Measurements from ENCODE around the gene ACKR3. TPM values are rescaled to one million over a fixed set of nuclear protein-coding genes. Genes with fewer than 3 reads are reported as not detected.

ACKR3 gene
- total RNA-seq, 1 donor from 2014 or later: 56.6 TPM

- Mint-ChIP-seq H3K9me3 (ENCODE audit: low read depth) (peaks cover 1% of the 10 kb centered on the region), H3K4me3 (ENCODE audit: unreplicated experiment) (no peak overlapping the region), H3K4me1 (ENCODE audit: low read depth) (peaks cover 42% of the 10 kb centered on the region), H3K27ac (ENCODE audit: unreplicated experiment) (no peak overlapping the region), H3K27me3 (ENCODE audit: low read depth) (no peaks in the 10 kb centered on the region), H3K36me3 (ENCODE audit: low read depth) (peaks cover 19% of the 10 kb centered on the region)
- TF ChIP-seq, protein P1, sequence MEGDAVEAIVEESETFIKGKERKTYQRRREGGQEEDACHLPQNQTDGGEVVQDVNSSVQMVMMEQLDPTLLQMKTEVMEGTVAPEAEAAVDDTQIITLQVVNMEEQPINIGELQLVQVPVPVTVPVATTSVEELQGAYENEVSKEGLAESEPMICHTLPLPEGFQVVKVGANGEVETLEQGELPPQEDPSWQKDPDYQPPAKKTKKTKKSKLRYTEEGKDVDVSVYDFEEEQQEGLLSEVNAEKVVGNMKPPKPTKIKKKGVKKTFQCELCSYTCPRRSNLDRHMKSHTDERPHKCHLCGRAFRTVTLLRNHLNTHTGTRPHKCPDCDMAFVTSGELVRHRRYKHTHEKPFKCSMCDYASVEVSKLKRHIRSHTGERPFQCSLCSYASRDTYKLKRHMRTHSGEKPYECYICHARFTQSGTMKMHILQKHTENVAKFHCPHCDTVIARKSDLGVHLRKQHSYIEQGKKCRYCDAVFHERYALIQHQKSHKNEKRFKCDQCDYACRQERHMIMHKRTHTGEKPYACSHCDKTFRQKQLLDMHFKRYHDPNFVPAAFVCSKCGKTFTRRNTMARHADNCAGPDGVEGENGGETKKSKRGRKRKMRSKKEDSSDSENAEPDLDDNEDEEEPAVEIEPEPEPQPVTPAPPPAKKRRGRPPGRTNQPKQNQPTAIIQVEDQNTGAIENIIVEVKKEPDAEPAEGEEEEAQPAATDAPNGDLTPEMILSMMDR (IDR thresholded peaks at IDR 0.05): no peak
- no peak for DNase-seq (ENCODE audit: low spot score)
Measured at GRCh38 chr2:236581546-236581945, 11.9 kb downstream of the ACKR3 start.

- no peaks in the 10 kb centered on the region for H3K27me3 Mint-ChIP-seq (ENCODE audit: low read depth)
- no peak for DNase-seq (ENCODE audit: low spot score)
- H3K4me3 Mint-ChIP-seq (ENCODE audit: unreplicated experiment): no peak overlapping the region
- TF ChIP-seq, protein P1 (IDR thresholded peaks at IDR 0.05): no peak
- H3K27ac Mint-ChIP-seq (ENCODE audit: unreplicated experiment): no peak overlapping the region
- peaks cover 3% of the 10 kb centered on the region for H3K9me3 Mint-ChIP-seq (ENCODE audit: low read depth)
- peaks cover 28% of the 10 kb centered on the region for H3K4me1 Mint-ChIP-seq (ENCODE audit: low read depth)
- H3K36me3 Mint-ChIP-seq (ENCODE audit: low read depth): peaks cover 16% of the 10 kb centered on the region
Measured at GRCh38 chr2:236582968-236583367, 13.3 kb downstream of the ACKR3 start.

- H3K4me1 Mint-ChIP-seq (ENCODE audit: low read depth): peaks cover 24% of the 10 kb centered on the region
- H3K4me3 Mint-ChIP-seq (ENCODE audit: unreplicated experiment): no peak overlapping the region
- TF ChIP-seq, protein P1 (IDR thresholded peaks at IDR 0.05): no peak
- no peak for DNase-seq (ENCODE audit: low spot score)
- peaks cover 16% of the 10 kb centered on the region for H3K36me3 Mint-ChIP-seq (ENCODE audit: low read depth)
- peaks cover 3% of the 10 kb centered on the region for H3K9me3 Mint-ChIP-seq (ENCODE audit: low read depth)
- H3K27ac Mint-ChIP-seq (ENCODE audit: unreplicated experiment): no peak overlapping the region
- no peaks in the 10 kb centered on the region for H3K27me3 Mint-ChIP-seq (ENCODE audit: low read depth)
Measured at GRCh38 chr2:236583621-236584203, 14.1 kb downstream of the ACKR3 start.

DNA sequence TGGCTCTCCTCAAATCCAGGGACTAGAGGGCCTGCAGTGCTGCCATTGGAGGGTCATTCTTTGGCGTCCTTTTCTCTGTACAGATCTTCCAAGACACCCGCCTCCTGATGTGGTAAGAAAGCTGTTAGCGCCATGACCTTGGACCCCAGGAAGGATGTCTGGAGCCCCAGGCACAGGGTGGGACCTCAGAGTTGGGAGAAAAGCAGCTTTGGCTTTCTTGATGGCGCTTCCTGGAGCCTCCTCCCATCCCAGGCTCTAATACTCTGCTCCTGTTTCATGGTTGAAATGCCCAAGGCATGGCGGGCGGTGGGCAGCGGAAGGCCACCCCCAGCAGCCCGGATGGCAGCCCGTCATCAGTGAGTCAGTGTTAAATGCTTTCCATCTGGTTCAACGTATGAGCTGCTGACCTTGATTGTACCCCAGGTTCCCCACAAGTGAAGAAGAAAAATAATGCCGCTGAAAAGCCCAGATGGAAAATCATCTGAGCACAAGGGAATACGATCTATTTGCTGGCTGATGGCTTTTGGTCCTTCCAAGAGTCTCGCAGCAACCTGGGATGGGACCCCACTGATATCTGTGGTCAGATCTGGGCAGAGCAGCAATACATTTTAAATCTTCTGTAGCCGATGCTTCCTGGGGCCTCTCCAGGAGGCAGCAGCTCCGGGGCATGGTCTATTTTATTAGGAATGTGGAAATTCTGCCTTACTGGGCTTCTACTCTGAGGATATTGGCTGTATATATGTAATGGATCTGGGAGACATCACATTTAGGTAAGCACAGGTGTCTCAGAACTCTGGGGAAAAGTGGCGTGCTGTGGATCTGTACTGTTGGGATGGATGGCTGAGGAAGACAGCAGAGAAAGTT is 15.1 kb downstream of the ACKR3 start:
- no peak overlapping the region for H3K4me3 Mint-ChIP-seq (ENCODE audit: unreplicated experiment)
- peaks cover 3% of the 10 kb centered on the region for H3K9me3 Mint-ChIP-seq (ENCODE audit: low read depth)
- H3K36me3 Mint-ChIP-seq (ENCODE audit: low read depth): peaks cover 16% of the 10 kb centered on the region
- no peaks in the 10 kb centered on the region for H3K27me3 Mint-ChIP-seq (ENCODE audit: low read depth)
- H3K4me1 Mint-ChIP-seq (ENCODE audit: low read depth): peaks cover 19% of the 10 kb centered on the region
- TF ChIP-seq, protein P1 (IDR thresholded peaks at IDR 0.05): no peak
- no peak for DNase-seq (ENCODE audit: low spot score)
- no peak overlapping the region for H3K27ac Mint-ChIP-seq (ENCODE audit: unreplicated experiment)

- H3K27me3 Mint-ChIP-seq (ENCODE audit: low read depth): no peaks in the 10 kb centered on the region
- peaks cover 6% of the 10 kb centered on the region for H3K36me3 Mint-ChIP-seq (ENCODE audit: low read depth)
- H3K9me3 Mint-ChIP-seq (ENCODE audit: low read depth): peaks cover 3% of the 10 kb centered on the region
- no peak for DNase-seq (ENCODE audit: low spot score)
- TF ChIP-seq, protein P1 (IDR thresholded peaks at IDR 0.05): no peak
- H3K27ac Mint-ChIP-seq (ENCODE audit: unreplicated experiment): no peak overlapping the region
- peaks cover 19% of the 10 kb centered on the region for H3K4me1 Mint-ChIP-seq (ENCODE audit: low read depth)
- H3K4me3 Mint-ChIP-seq (ENCODE audit: unreplicated experiment): no peak overlapping the region
Measured at GRCh38 chr2:236585966-236586365, 16.3 kb downstream of the ACKR3 start.

Data from chondrocyte (in vitro differentiated cells).